ENCODE results near the gene S100A5.
A peak's percentile ranks its signal among the peaks of the same experiment; 100 is the strongest.
"Not testable (repeated sequence)": the region's sequence is repeated elsewhere in the genome, so short reads cannot be mapped to it uniquely, and the experiment has no call there.

Gene S100A5

DNA sequence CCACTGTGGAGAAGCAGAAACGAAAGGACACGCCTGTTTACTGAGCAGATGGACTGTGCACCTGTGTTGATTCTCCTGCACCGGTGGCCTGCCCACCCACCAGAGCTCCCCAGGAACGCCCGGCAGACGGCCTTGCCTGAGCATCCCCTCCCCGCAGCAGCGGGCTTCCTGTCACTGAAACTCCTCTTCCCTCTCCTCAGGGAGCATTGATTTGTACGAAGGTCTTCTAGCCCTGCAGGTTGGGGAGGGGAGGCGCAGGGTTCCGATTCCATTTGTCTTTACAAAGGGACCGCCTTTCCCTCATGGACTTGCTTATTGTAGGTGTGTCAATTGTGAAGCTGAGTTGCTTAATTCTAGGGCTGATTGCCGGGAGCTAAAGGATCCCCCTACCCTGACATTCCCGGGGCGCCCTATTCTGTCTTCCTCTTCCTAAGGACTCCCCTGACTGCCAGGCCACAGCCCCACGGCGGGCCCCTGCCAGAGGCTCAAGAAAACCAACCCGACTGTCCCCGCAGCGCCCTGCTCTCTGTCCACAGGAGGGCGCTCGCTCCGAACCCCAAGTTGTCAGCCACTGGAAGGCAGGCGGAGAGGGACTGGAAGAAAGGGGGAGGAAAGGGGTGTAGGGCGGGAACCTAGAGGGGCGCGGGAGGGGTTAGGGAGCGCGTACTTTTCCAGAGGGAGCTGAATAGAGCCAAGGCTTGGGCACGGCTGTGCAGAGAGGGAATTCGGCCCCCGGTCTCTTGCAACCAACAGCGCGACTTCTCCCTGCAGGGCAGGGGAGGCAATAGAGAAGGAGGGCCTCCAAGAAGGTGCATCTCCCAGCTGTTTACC, 7.8 kb downstream of the S100A5 start:
- DNase-seq (ENCODE audit: low read depth) = peak; percentile 68

GRCh38 chr1:153532181-153532580, 8.6 kb downstream of the S100A5 start:
- DNase-seq (ENCODE audit: low read depth) = no peak

GRCh38 chr1:153531638-153532037, 9.1 kb downstream of the S100A5 start:
- DNase-seq (ENCODE audit: low read depth) = no peak

GRCh38 chr1:153527683-153528040, 13.1 kb downstream of the S100A5 start:
- no peak for DNase-seq (ENCODE audit: low read depth)

DNA sequence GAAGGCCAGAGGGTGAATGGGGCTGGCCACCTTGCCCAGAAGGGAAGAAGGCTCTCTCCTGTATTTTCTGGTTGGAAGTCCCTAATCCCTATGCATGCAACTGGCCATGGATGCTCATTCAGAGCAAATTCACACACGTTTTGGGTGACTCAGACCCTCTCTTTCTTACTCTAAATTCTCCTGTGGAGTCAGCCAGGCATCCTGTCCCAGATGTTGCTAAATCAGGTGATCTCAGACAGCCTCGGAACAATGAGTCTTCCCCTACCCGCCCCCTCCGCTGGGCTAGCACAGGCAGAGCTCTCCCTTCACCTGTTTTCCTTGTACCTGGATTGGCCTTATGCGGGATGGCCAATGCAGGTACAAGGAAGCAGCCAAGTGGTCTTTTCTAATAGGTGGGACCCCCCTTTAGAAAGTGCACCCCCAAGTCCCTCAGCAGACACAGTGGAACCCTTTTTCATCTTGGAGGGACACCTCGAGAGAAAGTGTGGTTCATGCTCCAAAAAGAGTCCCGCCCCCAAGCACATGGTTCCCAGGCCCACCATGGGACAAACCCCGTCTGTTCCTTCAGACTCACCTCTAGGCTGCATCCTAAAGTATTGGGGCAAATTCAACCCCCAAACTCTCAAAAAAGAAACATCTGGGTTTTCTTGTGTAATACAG, 13.6 kb downstream of the S100A5 start:
- no peak for DNase-seq (ENCODE audit: low read depth)

DNA sequence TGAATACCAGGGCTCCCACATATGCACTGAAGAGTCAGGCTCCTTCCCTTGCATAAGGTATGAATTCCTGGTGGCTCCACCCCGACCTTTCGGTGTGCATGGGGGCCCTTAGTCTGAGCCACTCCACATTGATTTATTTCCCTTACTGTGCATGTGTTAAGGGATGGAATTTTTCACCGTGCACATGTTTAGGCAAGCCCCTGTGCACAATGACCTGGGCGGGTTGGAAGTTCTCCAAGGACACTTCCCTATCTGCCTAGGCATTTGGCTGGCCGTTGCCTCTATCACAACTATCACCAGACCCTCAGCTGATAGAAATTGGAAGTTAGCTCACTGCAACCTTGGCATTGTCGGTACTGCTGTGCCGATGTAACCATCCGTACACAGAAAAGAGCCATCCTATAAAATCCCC, 14.6 kb downstream of the S100A5 start:
- DNase-seq (ENCODE audit: low read depth) = no peak

DNA sequence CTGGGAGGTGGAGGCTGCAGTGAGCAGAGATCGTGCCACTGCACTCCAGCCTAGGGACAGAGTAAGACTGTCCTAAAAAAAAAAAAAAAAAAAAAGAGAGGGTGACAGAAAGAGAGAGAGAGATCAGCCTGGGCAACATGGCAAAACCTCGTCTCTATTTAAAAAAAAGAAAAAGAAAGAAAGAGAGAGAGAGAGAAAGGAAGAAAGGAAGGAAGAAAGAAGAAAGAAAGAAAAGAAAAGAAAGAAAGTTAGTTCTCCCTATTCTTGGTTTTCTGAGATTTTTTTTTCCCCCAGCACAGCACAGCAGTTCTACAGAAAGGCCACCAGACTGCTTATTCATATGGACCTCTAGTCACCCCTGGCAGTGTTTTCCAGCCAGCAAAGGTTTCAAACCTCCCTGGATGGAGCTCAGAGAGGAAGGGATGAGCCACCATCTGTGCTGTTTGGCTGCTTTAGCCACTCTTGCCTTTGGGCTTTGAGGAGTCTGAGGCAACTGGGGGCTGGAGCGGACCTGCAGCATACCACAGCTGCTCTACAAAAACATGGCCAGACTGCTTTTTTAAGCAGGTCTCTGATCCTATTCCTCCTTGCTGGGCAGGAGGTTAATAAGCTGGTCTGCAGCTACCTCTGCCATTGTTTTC, 15.5 kb downstream of the S100A5 start:
- no peak for DNase-seq (ENCODE audit: low read depth)

- DNase-seq (ENCODE audit: low read depth) = not testable (repeated sequence)
These were observed 18.2 kb downstream of the S100A5 start for GRCh38 chr1:153522353-153523048.

GRCh38 chr1:153521808-153522207, 18.9 kb downstream of the S100A5 start:
- DNase-seq (ENCODE audit: low read depth) = not testable (repeated sequence)

GRCh38 chr1:153520818-153521476, 19.8 kb downstream of the S100A5 start:
- no peak for DNase-seq (ENCODE audit: low read depth)

DNA sequence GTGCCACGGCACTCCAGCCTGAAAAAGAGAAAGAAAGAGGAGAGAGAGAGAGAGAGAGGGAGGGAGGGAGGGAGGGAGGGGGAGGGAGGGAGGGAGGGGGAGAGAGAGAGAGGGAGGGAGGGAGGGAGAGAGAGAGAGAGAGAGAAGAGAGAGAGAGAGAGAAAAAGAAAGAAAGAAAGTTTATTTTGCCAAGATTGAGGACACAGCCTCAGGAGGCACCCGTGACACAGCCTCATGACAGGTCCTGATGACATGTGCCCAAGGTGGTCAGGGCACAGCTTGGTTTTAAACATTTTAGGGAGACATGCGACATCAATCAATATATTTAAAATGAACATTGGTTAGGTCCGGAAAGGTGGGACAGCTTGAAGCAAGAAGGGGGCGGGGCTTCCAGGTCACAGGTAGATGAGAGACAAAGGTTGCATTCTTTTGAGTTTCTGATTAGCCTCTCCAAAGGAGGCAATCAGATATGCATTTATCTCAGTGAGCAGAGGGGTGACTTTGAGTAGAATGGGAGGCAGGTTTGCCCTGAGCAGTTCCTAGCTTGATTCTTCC, 20.5 kb downstream of the S100A5 start:
- not testable (repeated sequence) for DNase-seq (ENCODE audit: low read depth)

- DNase-seq (ENCODE audit: low read depth) = no peak
These were observed 21.5 kb downstream of the S100A5 start for GRCh38 chr1:153519242-153519641.

DNA sequence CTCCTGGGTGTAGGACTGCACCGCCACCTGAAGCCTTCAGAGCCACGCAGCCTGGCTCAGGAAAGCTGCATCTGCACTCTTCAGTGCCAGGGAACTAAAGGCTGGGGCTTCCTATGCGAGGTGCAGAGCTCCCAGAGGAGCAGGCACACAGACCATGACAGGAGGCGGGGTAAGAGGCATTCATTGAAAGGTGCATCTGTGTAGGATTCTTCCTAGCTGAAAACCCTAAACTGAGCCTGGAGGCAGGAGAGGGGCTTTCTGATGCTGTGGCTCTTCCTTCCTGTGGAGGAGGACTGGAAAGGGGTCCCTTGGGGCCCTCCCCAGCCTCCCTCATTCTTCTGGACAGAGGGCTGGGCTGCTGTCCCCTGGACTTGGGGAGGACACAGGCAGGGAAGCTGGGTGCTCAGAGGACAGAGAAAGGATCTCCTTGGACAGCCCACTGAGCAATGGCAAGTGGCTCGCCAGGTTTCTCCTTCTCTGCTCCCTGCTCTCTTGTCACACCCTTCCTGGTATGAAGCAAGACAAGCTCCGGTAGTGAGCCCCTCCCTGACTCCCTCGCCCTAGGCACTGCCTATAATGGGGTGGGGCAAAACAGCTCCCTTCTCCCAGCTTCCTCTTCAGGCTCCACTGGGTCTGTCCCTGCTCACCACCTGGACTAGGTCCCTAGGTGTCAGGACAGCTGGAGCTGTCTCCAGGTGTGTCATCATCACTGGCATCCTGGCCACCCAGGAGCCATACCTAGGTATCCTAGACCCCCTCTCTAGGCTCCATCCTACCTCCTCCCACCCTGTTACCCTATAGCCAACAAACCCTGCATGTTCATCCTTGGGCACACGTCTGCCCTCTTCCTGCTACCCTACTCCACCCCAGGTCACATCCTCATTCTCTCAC, 25.0 kb downstream of the S100A5 start:
- DNase-seq (ENCODE audit: low read depth) = no peak

DNA sequence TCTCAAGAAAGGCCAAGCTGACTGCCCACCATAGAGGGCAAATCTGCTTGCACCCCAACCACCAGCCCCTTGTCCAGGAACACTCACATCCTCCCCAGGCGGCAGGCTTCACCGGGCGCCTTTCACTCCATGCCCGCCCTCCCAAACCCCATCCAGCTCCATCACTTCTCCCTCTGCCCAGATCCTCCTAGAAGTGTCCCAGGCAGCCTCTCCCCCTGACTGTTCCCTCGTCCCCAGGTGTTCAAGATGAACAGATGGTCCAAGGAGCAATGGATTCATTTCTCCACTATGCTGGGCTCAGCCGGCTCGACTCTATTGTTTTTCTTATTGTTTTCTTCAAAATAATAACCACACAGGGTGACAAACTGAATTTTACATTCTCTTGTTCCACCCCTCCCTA, 27.1 kb downstream of the S100A5 start:
- DNase-seq (ENCODE audit: low read depth) = no peak

GRCh38 chr1:153513023-153513422, 27.7 kb downstream of the S100A5 start:
- no peak for DNase-seq (ENCODE audit: low read depth)

GRCh38 chr1:153510984-153511410, 29.7 kb downstream of the S100A5 start:
- DNase-seq (ENCODE audit: low read depth) = no peak

DNA sequence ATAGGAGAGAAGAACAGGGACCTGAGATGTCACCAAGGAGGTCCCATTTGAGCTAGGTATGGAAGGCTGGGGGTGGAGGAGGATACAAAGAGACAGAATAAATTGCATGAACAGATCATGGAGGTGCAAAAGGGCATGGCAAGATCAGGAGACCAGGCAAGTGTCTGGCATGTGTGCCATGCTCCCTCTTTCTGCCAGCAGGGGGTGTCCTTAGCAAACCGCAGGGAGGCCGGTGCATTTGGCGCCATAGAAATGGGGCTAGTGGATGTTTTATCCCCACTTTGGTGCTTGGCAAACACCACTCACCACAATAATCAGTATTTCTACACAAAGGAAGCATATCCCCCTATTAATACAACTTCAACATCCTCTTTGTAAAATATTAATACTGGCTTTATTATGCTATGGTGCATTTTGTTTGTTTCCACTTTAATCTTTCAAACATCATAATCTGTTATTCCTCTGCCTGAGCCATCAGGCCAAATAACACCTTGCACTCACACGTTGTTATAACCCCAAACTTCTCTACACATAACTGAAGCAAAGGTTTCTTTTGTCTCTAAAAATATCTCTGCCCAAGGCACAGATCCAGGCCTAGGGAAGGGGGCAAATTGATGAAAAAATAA, 30.9 kb downstream of the S100A5 start:
- no peak for DNase-seq (ENCODE audit: low read depth)

- no peak for DNase-seq (ENCODE audit: low read depth)
These were observed 31.7 kb downstream of the S100A5 start for GRCh38 chr1:153509036-153509435.

GRCh38 chr1:153507926-153508583, 32.7 kb downstream of the S100A5 start:
- no peak for DNase-seq (ENCODE audit: low read depth)

All from HS-27A (cell line).